NCI-H1694 treated with DMSO at 0.1 percent for 48 hours (cell line): ENCODE results near the gene EPB41L2.
A peak's percentile ranks its signal among the peaks of the same experiment; 100 is the strongest.
"Not testable (repeated sequence)": the region's sequence is repeated elsewhere in the genome, so short reads cannot be mapped to it uniquely, and the experiment has no call there.

Experiments
- DNase-seq: peaks from one replicate; lab custom pipeline; 2025; lab: John Stamatoyannopoulos, UW

EPB41L2 gene

GRCh38 chr6:131063028-131063763 is at the start of gene EPB41L2:
Gene EPB41L2, minus strand, starts transcription at chr6:131063245. Its CDS starts 106,760 bp downstream, at chr6:130956485.
- peak; percentile 3 for DNase-seq

GRCh38 chr6:131112249-131112648 is 49.2 kb upstream of the EPB41L2 start:
- no peak for DNase-seq

- DNase-seq: no peak
Measured at GRCh38 chr6:131107151-131107550, 44.1 kb upstream of the EPB41L2 start.

- no peak for DNase-seq
Measured at GRCh38 chr6:131103901-131104300, 40.9 kb upstream of the EPB41L2 start.

- DNase-seq: no peak
Measured at GRCh38 chr6:131103296-131103695, 40.3 kb upstream of the EPB41L2 start.

GRCh38 chr6:131101911-131102680 is 39.1 kb upstream of the EPB41L2 start:
- no peak for DNase-seq

GRCh38 chr6:131096786-131097185 is 33.7 kb upstream of the EPB41L2 start:
- DNase-seq: no peak

- no peak for DNase-seq
Measured at GRCh38 chr6:131093334-131093733, 30.3 kb upstream of the EPB41L2 start.

- DNase-seq: not testable (repeated sequence)
Measured at GRCh38 chr6:131091944-131092343, 28.9 kb upstream of the EPB41L2 start.

- DNase-seq: not testable (repeated sequence)
Measured at GRCh38 chr6:131090339-131090738, 27.3 kb upstream of the EPB41L2 start.

- no peak for DNase-seq
Measured at GRCh38 chr6:131084982-131085381, 21.9 kb upstream of the EPB41L2 start.

- DNase-seq: no peak
Measured at GRCh38 chr6:131083687-131084086, 20.6 kb upstream of the EPB41L2 start.

- DNase-seq: no peak
Measured at GRCh38 chr6:131082335-131082734, 19.3 kb upstream of the EPB41L2 start.

GRCh38 chr6:131080084-131080483 is 17.0 kb upstream of the EPB41L2 start:
- no peak for DNase-seq

GRCh38 chr6:131073577-131073976 is 10.5 kb upstream of the EPB41L2 start:
- DNase-seq: no peak

GRCh38 chr6:131070061-131070460 is 7.0 kb upstream of the EPB41L2 start:
- DNase-seq: no peak

GRCh38 chr6:131068165-131068564 is 5.1 kb upstream of the EPB41L2 start:
- no peak for DNase-seq

GRCh38 chr6:131067521-131067920 is 4.5 kb upstream of the EPB41L2 start:
- no peak for DNase-seq

GRCh38 chr6:131065824-131066171 is 2.8 kb upstream of the EPB41L2 start:
- no peak for DNase-seq

- no peak for DNase-seq
Measured at GRCh38 chr6:131065112-131065823, 2.2 kb upstream of the EPB41L2 start.

GRCh38 chr6:131063764-131064272 is 773 bp upstream of the EPB41L2 start:
- DNase-seq: no peak

- no peak for DNase-seq
Measured at GRCh38 chr6:131062241-131063027, 611 bp downstream of the EPB41L2 start.
